GM21447 (cell line): Measurements from ENCODE around the gene MRPL18.

ENCODE experiments used
- ATAC-seq: cut with Tn5 transposase; IDR thresholded peaks from one replicate; pipeline ENCODE4 v1.9.1; 2021; ENCODE audit not compliant: unreplicated experiment

MRPL18 gene

GRCh38 chr6:159838020-159838744 lies 47.9 kb downstream of the MRPL18 start:
- ATAC-seq = no peak

- ATAC-seq = no peak
These were observed 51.8 kb downstream of the MRPL18 start for GRCh38 chr6:159842035-159842434.

- no peak for ATAC-seq
These were observed 54.7 kb downstream of the MRPL18 start for GRCh38 chr6:159844737-159845645.
